CD4-positive, alpha-beta T cell treated with Interleukin-2 at 100 ng/mL for 4 hours (primary cell): ENCODE data around the gene HNRNPA1.
"Not testable (repeated sequence)": the region's sequence is repeated elsewhere in the genome, so short reads cannot be mapped to it uniquely, and the experiment has no call there.

Experiments used
- DNase-seq: peaks from one replicate; pipeline ENCODE4 v3.0.0-alpha.2; 2020; ENCODE audit warnings: low spot score

The HNRNPA1 gene

DNA sequence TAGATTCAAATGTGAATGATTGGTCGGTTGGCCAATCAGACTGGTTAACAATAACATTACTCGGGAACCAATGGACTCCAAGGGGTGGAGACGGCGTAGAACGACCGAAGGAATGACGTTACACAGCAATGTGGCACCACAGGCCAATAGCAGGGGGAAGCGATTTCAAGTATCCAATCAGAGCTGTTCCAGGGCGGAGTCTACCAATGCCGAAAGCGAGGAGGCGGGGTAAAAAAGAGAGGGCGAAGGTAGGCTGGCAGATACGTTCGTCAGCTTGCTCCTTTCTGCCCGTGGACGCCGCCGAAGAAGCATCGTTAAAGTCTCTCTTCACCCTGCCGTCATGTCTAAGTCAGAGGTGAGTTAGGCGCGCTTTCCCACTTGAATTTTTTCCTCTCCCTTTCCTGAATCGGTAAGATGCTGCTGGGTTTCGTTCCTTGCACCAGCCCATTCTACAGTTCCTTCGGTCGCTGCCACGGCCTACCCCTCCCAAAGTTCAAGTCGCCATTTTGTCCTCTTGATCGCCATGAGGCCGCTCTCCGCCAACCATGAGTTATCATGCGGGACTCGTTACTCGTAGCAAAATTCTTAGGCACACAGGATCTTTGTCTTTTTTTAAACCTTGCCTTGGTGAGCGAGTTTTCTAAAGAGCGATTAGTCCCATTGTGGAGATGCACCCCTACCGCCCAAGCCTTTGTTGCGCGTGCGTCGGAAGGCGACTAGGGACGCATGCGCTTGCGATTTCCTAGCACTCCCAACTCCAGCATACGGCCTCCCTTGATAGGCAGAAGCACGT is at the start of gene HNRNPA1:
HNRNPA1 (plus strand) TSS at position 259 of the 793 bp plus-strand sequence; CDS start at position 341, 82 bp downstream.
- peak; percentile 99 for DNase-seq

DNA sequence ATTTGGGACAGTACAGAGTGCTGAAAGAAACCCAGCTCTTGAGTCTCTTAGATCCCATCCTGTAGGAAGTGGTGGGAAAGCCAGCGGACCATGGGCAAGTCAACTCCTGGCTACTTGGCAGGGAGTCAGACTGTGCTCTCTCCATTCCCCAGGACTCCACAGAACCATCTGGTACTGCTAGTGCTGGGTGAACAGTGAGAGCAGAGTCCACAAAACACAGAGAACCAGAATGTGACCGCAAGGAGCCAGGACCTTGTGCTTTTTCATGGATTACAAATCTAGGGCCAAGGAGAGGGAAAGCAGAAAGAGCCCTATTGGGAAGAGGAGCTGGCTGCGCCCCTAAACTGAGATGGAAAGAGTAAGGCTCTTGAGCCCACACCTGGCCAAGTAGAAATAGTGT is 49.3 kb upstream of the HNRNPA1 start:
- not testable (repeated sequence) for DNase-seq

DNA sequence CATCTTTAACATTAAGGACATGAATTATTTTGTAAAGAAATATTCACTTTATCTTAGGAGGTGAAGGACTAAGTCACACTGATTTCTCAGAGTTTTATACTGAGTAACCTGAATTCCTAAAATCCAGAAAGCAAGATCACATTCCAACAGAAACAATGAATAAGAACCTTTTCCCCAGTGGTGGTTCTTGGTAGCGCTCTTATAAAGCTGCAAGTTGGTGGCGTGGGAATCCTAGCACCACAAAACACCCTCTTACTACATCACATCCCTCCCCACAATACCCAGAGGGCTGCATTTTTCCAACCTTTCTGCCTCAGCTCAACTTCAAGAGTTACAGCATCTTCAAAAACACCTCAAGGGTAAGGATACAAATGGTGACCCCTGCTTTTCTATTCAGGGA is 47.7 kb upstream of the HNRNPA1 start:
- DNase-seq: no peak

DNA sequence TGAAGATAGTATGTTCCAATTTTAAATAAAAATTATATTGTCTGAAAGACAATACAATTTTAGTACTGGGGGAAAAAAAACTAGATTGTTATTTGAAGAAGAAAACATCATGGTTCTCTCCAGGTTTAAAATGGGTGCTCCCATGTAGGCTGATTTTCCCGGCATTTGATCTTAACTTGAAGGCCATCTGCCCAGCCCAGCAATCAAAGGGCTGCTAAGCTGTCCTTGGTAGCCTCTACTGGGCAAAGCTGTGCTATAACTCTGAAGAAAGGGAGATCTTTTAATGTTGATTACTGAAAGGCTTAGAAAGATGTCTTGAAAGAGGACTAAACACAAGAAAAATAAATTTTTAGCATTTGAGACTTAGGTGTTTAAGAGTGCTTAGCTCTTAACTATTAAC is 42.0 kb upstream of the HNRNPA1 start:
- DNase-seq: no peak

DNA sequence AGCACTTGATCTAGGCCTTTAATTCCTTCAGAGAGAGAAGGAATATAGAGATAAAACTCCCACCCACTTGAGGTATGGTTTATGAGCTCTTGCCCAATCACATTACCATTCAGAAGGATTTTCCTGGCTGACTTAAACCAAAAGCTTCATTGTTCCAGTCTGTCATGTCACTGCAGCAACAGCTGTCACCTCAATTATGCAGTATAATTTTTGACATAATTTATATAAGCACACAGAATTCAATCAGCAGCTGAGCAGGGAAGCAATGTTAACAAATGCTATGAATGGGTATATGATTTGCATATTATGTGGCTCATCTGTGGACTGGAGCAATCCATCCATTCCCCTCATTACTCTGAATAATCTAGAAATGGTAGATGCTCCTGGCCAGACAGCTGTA is 40.9 kb upstream of the HNRNPA1 start:
- no peak for DNase-seq

DNA sequence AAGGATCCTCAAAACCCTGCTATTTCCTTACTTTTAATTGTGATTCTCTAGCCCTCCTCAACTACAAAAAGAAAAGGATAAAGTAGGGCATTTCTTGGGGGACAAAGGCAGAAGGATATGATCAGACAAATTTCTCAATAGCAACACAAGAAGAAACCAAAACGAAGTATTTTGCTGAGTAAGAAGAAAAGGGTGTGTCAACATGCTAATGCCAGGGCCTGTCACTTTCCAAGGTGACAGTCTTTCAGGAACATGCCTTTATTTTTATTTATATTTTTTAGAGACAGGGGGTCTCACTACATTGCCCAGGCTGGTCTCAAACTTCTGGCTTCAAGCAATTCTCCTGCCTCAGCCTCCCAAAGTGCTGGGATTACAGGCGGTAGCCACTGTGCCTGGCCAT is 40.4 kb upstream of the HNRNPA1 start:
- no peak for DNase-seq

DNA sequence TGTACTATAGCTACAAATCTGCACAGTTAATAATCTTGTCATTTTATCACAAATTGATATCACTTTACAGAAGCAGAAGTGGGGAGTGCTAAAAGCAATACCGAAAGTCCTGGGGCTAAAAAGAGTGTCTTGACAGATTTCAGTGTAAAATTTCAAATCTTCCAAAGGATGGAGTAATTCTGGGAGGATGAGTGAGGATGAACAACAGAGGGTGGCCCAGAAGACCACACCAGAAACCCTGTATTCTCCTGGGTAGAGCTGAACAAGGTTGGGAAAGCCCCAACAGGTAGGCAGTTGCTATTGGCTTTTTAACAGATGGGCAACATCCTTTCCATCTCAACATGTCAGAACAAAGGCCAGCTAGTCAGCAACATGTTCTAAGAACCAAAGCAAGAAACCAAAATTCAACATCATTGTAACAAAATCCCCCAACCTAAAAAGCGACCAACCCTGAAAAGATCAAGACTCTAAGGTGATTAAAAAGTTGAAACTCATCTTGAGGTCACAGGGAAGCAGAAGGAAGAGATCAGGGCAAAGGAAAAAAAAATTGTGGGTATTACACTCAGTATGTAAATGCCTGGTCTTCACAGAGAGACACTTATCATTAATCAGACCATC is 39.4 kb upstream of the HNRNPA1 start:
- DNase-seq: no peak

DNA sequence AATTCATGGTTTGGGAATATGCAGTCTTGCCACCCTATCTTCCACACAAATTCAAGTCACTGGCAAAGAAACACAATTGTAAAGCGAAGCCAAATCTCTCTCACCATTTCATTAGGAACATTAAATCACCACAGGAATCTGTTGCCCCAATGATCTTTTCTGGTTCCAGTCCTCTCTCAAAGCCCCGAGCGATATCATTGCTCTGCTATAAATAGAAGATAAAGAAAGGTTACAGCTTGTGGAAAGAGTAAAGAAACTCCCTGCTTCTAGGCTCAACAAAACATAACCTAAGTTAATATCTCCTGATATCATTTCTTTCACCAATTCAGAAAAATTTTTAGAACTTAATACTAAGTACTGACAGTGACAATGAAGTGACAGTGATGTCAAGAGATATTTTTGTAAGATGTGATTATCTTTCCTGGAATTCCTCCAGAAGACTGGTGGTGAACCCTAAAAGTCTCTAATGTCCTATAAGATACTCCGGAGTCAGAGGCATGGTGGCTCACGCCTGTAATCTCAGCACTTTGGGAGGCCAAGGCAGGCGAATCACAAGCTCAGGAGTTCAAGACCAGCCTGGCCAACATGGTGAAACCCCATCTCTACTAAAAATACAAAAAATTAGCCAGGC is 34.4 kb upstream of the HNRNPA1 start:
- no peak for DNase-seq

DNA sequence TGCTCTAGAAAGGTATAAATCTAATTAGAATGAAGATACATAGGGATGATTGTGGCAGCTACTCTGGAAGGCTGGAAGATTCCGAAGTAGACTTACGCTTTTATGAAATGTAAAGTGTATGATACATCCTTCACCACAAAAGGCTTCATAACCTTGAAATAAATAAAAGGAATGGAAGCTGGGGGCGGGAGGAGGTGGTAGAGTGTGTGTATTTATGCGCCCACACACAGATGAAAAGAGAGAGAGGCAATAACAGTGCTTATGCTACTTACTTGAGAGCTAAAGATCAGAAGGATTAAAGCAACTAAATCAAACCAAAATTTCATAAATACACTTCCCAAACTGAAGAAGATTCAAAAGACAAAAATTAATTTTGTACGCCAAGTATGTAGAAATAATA is 31.0 kb upstream of the HNRNPA1 start:
- no peak for DNase-seq

DNA sequence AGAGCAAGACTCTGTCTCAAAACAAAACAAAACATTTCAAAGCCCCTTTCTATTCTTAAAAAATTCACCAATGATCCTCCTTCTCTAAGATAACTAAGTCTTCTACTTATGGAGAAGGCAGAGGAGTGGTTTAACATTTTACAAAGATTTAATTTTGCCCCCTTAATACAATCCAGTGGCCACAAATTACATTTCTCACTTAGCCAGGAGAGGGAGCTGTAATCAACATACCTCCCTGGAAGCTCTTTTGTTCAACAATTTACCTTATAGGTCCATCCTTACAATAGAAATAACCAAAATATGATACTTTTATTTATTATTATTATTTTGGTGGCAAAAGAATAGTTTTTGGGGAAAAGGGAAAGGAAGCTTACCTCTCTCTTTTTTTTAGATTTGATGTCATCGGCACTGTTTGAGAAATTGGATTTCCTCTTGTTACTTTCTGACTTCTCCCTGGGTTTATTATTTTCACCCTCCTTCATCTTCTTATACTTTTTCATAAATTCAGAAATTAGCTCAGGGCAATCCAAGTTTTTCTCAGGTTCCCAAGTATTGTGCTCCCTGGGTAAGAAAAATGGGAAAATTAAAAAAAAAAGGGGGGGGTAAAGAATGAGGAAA is 28.8 kb upstream of the HNRNPA1 start:
- DNase-seq: peak; percentile 62

DNA sequence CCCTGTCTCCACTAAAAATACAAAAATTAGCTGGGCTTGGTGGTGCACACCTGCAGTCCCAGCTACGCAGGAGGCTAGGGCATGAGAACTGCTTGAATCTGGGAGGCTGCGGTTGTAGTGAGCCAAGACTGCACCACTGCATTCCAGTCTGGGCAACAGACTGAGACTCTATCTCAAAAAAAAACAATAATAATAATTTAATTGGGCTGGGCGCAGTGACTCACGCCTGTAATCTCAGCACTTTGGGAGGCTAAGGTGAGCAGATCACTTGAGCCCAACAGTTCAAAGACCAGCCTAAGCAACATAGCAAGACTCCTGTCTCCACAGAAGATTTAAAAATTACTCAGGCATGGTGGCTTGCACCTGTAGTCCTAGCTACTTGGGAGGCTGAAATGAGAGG is 27.3 kb upstream of the HNRNPA1 start:
- no peak for DNase-seq

DNA sequence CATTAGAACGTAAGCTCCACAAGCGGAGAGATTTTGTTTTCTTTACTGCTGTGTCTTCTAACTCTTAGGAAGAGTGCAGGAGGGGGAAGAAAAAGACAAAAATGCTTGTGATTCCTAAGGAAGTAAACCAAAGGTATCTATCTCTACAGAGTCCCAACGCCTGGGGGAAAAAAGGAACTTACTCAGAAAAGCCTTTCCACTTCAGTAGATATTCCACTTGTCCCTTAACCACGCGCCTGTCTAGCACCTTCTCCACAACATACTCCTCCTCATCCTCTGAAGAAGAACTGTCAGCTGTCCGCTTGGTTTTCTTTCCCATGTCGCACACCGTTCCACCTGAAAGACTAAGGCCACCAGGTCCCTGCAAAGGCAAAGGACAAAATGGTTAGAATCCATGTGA is 23.2 kb upstream of the HNRNPA1 start:
- no peak for DNase-seq

DNA sequence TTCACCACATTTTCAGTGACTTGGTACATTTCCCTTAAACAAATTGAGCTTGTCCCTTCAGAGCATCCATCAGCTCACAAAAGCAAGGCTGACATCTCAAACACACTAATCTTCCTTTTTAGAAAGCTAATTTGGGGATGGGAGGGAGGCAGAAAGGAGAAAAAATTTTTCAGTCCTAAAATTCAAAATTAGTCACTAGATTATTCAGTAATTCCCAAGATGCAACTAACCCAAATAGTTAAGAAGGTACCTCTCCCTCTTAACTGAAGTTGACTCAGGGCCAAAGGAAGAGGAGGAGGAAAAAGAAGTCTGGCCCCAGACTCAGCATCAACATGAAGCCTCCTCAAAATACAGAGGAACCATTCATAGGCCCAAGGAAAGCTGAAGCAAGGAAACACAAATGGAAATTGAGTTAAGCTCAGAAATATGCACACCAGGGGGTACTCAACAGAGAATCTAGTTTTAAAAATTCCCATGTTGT is 22.3 kb upstream of the HNRNPA1 start:
- DNase-seq: no peak

DNA sequence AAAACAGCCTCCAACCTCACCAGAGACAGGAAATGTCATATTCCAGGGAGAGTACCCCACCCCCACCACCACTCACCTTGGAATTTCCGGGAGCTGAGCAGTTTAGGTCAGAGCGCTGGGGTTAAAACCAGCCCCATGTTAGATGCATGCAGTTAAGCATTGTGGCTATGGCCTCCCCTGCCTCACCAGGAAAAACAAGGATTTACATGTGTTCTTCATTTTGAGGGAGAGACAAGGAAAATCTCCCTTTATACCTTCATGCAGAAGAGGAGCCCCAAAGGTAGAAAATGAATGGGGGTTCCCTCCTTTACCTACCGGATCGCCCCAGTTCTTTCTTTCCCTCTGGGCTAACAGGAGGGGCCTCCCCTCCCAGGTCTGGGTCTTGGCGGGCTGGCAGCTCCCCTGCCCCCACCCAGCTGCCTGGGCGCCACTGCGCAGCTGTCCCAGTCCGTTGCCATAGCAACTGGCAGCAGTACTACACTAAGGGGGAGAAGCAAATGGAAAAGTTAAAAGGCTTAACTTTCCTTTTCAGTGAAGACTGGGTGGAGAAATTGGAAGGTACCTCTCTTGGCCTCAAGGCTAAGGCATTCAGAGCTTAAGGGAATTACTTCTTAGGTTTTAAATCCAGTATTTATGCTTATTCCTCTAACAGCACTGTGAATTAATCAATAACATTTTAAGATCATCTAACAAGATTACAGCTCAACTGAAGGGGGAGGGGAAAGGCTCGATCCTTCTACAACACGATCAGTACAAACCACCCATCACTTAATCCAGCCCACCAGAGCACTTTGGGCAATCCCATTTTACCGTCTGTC is 21.1 kb upstream of the HNRNPA1 start:
- peak; percentile 22 for DNase-seq

DNA sequence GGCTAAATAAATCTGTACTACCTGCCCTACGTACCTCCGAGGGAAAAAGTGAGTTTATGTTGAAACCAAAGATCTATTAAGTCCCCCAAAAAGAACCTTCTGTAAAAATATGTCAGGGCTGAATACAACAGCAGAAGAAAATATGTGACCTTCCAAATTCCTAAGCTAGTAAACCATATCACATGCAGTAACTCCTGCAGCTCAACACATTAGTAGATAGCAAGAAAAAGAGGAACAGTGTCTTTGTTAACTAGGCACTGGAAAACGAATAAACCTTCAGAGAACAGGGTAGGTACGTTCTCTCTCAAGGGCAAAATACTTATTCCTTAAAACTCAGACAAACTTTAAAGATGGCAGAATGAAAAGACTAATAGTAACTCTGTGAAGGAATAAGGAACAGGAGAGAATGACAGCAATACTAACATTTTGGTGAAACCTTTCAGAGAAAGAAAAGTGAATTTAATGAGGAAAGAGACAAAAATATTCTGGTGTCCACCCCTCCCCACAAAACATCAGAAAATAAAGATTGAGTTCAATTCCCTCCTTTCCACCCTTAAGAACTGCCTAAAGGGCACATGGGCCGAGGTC is 18.6 kb upstream of the HNRNPA1 start:
- no peak for DNase-seq

DNA sequence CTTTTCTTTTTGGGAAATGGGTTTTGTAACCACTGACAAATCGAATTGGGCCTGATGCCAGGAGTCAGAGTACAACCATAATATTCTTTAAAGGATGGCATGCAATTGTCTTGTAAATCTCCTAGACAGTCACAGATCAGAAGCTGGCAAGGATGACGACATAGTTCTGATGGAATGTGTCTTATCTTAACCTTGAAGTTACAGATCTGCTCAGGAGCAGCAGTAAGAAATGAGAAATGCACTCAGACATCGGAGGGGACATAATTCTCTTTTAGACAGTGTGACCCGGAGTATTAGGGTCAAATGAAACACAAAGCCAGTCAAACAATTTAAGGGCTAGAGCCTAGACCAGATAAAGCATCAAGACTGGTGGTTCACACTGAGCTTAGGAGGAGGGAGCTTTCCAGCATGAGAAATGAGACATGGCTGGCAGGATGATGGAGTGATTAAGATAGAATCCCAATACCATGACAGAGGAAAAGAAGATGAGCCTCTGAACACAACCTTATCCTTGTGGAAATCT is 18.1 kb upstream of the HNRNPA1 start:
- DNase-seq: no peak

DNA sequence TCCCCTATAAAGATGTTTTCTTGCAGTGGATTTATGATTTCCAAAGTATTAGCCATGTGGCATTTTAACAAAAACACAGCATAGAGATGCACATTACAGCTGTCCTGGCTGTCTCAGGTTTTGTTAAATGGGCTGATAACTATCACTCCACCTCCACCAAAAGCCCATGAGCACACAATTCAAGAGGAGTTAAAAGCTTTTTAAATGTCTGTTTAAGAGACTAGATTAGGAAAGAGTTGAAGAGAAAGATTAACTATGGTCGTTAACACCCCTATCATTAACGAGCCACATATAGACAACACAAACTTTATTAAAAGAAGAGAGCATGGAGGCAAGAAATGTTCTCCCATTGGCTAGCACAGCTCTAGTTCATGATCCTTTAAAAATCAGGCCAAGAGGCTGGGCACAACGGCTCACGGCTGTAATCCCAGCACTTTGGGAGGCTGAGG is 15.1 kb upstream of the HNRNPA1 start:
- no peak for DNase-seq

DNA sequence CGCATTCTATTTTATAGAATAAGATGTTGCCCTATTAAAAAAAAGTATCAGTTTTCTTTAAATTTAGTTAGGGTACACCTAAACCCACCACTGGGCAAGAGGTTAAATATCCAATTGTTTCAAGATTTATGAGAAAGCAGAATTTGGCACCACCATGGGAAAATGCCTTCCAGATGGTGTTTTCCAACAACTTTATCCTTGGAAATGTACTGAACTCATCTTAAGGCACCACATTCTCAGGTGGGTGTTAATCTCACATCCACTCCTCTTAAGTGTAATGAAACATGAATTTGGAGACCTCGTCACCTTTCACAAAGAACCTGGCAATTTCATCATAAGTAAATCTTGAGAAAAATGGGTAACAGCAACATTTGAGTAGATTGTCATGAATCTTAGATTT is 13.7 kb upstream of the HNRNPA1 start:
- no peak for DNase-seq

DNA sequence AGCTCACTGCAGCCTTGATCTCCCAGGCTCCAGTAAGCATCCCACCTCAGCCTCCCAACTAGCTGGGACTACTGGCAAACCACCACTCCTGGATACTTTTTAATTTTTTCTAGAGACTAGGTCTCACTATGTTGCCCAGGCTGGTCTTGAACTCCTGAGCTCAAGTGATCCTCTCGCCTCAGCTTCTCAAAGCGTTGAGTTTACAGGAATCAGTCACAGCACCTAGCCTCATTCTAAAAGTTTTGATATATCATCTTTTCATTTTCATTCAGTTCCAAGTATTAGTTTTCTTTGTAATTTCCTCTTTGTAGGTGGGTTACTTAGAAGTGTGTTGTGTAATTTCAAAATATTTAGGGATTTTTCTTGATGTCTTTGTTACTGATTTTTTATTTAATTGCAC is 10.2 kb upstream of the HNRNPA1 start:
- DNase-seq: no peak

DNA sequence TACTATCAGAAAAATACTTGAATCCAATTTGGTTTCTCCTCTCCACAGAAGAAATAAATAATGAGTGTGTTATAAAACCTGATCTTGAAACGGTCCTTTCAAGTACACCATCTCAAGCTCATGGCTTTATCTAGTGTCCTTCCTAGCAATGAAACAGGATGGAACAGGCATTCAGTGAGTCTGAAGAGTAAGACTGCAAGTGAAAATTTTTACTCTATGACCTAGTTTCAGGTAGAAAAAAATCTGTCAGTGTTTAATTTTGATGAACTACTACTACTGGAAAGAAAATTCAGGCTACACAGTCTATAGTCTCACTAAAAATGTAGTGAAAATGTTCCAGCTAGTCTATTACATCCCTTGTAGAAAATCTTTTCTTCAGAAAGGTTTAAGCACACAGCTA is 8.3 kb upstream of the HNRNPA1 start:
- no peak for DNase-seq

DNA sequence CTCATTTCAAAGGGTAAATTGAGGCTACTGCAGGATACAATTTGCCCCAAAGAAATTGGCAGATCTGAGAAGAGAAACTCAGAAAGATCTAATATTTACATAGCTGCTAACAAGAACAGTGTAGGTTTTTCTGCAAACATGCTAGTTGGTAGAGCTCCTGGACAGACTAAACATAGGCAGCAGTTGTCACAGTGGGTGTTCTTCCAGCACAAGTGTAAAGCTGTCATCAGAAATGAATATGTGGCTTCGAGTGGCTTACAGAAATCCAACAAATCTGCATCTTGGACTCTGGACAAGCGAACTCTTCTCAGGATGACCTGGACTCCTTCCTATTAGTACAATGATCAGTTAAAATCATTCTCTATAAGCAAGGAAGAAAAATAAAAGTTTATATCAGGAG is 6.5 kb upstream of the HNRNPA1 start:
- DNase-seq: no peak
